B cell (primary cell): ENCODE results near the gene MAPKAP1.

Experiments used
- EZH2 ChIP-seq: IDR thresholded peaks from 2 replicates; pipeline ENCODE4 v1.6.1; 2012; ENCODE audit warnings: borderline replicate concordance, low read depth, mild to moderate bottlenecking, moderate library complexity, low read length; ENCODE audit not compliant: insufficient read depth, poor library complexity, severe bottlenecking
- TF ChIP-seq, protein P1 (sequence below): fragments of 200-600 bp; IDR thresholded peaks from one replicate; pipeline ENCODE4 v1.8.0; 2022; ENCODE audit warnings: antibody characterized with exemption, mild to moderate bottlenecking

DNA sequence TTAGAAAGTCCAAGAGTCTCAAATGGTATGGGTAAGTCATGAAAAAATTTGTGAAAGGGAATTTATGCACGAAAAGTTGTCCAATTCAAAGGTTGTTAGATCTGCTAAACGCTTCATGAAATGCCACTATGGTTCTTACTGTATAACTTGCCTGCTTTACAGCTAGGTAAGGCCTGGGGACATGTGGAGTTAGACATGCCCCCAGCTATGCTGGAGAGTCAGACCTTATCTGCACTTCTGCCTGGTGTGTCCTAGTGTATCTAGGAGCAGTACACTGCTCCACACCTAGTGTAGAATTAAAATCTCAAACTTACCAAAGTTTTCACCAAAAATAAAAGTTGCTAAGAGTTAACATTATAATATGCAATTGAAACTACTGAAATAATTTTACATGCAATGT is 136.8 kb downstream of the MAPKAP1 start:
- TF ChIP-seq, protein P1, sequence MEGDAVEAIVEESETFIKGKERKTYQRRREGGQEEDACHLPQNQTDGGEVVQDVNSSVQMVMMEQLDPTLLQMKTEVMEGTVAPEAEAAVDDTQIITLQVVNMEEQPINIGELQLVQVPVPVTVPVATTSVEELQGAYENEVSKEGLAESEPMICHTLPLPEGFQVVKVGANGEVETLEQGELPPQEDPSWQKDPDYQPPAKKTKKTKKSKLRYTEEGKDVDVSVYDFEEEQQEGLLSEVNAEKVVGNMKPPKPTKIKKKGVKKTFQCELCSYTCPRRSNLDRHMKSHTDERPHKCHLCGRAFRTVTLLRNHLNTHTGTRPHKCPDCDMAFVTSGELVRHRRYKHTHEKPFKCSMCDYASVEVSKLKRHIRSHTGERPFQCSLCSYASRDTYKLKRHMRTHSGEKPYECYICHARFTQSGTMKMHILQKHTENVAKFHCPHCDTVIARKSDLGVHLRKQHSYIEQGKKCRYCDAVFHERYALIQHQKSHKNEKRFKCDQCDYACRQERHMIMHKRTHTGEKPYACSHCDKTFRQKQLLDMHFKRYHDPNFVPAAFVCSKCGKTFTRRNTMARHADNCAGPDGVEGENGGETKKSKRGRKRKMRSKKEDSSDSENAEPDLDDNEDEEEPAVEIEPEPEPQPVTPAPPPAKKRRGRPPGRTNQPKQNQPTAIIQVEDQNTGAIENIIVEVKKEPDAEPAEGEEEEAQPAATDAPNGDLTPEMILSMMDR, result no peak
- no peak for TF ChIP-seq EZH2
